Small intestine (tissue), 7 donors: ENCODE measurements around the gene ADD2. TPM values are rescaled to one million over a fixed set of nuclear protein-coding genes. Genes with fewer than 3 reads are reported as not detected.

Source experiments
- DNase-seq, 2 donors: peaks; one replicate each; pipeline versions ENCODE4 v3.0.0 to v3.0.0-alpha.2; 2013
- FAIRE-seq: peaks from 2 replicates; lab custom pipeline; 2012; peaks lifted over from hg19 to GRCh38; lab: Jason Lieb, UNC
- H3K27ac ChIP-seq, 3 donors: one replicate each; pipeline ENCODE4 v1.5.1; 2013; ENCODE audit warnings: low read length in 2 of 3, mild to moderate bottlenecking in 2 of 3, control low read depth in 1 of 3, inconsistent platforms in 1 of 3, low read depth in 1 of 3, moderate library complexity in 1 of 3
- H3K27me3 ChIP-seq, 3 donors: one replicate each; pipeline ENCODE4 v1.6.1; 2013; ENCODE audit warnings: low read length in 3 of 3, inconsistent platforms in 1 of 3; ENCODE audit not compliant: control insufficient read depth in 3 of 3, insufficient read depth in 3 of 3
- H3K36me3 ChIP-seq, 3 donors: one replicate each; pipeline ENCODE4 v1.6.1; 2013; ENCODE audit warnings: low read length in 3 of 3, inconsistent platforms in 1 of 3, low read depth in 1 of 3, mild to moderate bottlenecking in 1 of 3, moderate library complexity in 1 of 3; ENCODE audit not compliant: control insufficient read depth in 3 of 3, insufficient read depth in 2 of 3
- H3K4me1 ChIP-seq, 3 donors: one replicate each; pipeline ENCODE4 v1.6.1; 2013; ENCODE audit warnings: low read length in 2 of 3, inconsistent platforms in 1 of 3, low read depth in 1 of 3, mild to moderate bottlenecking in 1 of 3, moderate library complexity in 1 of 3; ENCODE audit not compliant: control insufficient read depth in 3 of 3, insufficient read depth in 2 of 3
- H3K4me3 ChIP-seq, 3 donors: one replicate each; pipeline ENCODE4 v1.5.1; 2013; ENCODE audit warnings: low read length in 3 of 3, control low read depth in 1 of 3, inconsistent platforms in 1 of 3, low read depth in 1 of 3, mild to moderate bottlenecking in 1 of 3, moderate library complexity in 1 of 3
- H3K9me3 ChIP-seq, 2 donors: one replicate each; pipeline ENCODE4 v1.6.1; 2013; ENCODE audit warnings: low read depth in 1 of 2, low read length in 1 of 2; ENCODE audit not compliant: control insufficient read depth in 2 of 2, insufficient read depth in 1 of 2
- WGBS, 3 donors: extraction: QIAGEN DNeasy Blood & Tissue Kit; methylation state at CpG; one replicate each; pipeline ENCODE4 v1.1.7; 2013; 5-methylcytosine and 5-hydroxymethylcytosine counted together
- polyA plus RNA-seq, 4 donors: library from polyadenylated mRNA; stranded (reverse) in 3 of 4; unstranded in 1 of 4; fragments of 200-250 nt in 3 of 4; fragments of 120-200 nt in 1 of 4; gene quantifications; one replicate each; pipeline versions ENCODE4 v1.2.1 to v1.2.3, GENCODE V29; 2013
- donor health status: healthy with polysubstance abuse.
- donor health status: control.
- donor health status: control.
- donor health status: Bipolar disorder and iron deficiency.
- donor health status: healthy.

Gene ADD2
- polyA plus RNA-seq, 4 donors = under 0.01 to 1.7 (median 0.25) TPM; not detected in 1

DNA sequence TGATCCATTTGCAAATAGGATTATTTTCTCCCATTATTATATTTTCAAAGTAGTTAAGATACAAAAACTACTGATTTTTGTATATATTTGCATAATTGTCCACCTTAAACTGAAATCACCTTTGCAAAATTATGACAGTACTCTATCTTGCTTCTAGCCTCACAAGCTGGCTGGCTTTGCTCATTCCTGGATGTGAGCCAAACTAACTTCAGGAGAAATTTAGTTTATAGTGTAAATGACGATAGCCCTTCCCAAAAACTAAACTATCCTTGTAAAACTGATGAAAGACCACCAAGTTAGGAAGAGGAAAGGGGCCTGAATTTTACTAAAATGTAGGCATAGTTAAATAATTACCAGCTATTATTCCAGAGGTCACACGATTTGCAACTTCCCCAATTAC lies 87.3 kb downstream of the ADD2 start:
- Histone ChIP-seq H3K27ac (no peak overlapping the region), H3K9me3 (no peaks in the 10 kb centered on the region), H3K27me3 (no peaks in the 10 kb centered on the region), H3K36me3 (no peaks in the 10 kb centered on the region), H3K4me1 (no peaks in the 10 kb centered on the region), H3K4me3 (no peak overlapping the region)
- DNase-seq (no peak), FAIRE-seq (no peak)
- WGBS, 3 donors = 35 to 44% (median 39%) methylated on average over 2 of the region's 2 CpGs

DNA sequence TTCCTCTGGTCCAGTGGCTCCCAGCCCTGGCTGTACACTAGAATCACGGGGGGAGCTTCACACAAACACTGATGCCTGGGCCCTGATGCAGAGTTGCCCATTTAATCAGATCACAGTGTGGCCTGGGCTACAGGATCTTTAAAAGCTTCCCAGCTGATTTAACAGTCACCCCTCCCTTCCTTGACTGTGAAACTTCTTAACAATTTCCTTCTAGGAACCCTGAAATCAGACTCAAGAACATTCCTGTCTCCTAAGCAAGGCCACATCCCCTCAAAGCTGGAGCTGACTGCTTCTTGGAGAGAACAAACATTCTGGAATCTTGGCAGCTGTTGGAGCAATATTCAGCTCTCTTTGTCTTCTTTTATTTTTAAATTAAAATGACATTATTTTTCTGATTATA lies 88.7 kb downstream of the ADD2 start:
- WGBS, 3 donors = 29 to 75% (median 55%) methylated on average over 1 of the region's 1 CpG
- H3K27ac ChIP-seq = no peak overlapping the region
- no peak for DNase-seq
- H3K9me3 ChIP-seq = no peaks in the 10 kb centered on the region
- no peaks in the 10 kb centered on the region for H3K36me3 ChIP-seq
- no peak overlapping the region for H3K4me3 ChIP-seq
- no peak for FAIRE-seq
- H3K27me3 ChIP-seq = no peaks in the 10 kb centered on the region
- H3K4me1 ChIP-seq = no peaks in the 10 kb centered on the region

DNA sequence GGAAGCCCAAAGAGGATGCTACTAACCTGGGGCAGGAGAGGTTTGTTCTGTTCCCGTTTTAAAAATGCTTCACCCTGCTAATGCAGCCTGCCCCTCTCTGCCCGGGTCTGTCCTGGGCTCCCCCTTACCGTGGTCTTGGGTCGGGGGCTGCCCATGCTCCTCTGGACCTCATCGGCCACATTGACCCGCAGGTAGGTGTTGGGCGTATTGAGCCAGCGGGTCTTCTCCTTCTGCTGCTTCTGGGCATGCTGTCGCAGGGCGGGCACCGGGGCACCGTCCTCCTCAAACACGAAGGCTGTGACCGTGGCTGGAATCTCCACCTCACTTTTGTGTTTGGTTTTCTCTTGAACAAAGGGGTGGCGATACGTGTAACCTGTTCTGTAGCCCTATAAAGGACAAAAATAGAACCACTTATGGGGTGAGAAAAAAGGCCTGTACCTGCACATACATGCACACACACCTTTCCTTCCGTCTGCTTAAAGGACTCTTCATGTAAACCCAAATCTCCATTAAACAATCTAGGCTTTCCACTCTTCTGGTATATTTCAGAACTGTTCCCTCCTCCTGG lies 89.3 kb downstream of the ADD2 start:
- Histone ChIP-seq H3K4me3 (no peak overlapping the region), H3K36me3 (no peaks in the 10 kb centered on the region), H3K27me3 (no peaks in the 10 kb centered on the region), H3K9me3 (no peaks in the 10 kb centered on the region), H3K27ac (no peak overlapping the region), H3K4me1 (no peaks in the 10 kb centered on the region)
- no peak for DNase-seq
- no peak for FAIRE-seq
- 91 to 92% (median 92%) methylated on average over 17 of the region's 17 CpGs for WGBS, 3 donors

DNA sequence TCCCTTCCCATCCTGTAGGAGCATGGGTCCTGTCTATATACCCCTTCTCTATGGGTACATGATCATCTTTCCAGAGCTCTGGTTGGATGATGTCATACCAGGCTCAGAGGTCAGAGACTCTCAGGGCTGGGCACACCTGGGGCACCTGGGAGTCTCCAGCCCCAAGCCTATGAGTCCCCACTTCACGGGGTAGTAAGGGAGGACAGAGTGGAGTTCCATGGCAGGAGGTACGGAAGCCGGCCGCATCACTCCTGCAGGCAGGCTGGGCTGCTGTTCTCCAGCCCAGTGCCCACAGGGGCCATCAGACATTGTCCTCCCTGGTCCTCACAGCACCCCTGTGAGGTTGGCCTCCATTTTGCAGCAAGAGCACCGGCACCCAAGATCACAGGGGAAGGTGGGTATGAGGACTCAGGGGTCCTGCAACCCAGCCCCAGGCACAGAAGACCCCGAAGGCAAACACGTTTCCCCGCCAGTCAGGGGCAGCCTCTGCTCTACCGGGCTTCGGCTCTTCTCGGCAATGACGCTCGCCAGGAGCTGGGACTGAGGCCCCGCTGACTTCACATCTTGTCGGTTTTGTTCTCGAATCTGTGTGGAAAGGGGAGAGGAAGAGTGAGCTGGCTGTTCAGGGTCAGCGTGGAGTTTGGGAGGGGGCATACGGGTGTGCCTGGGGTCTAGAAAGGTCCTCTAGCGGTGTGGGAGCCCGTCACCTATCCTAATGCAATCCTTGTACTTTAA lies 91.5 kb downstream of the ADD2 start:
- H3K36me3 ChIP-seq = no peaks in the 10 kb centered on the region
- no peaks in the 10 kb centered on the region for H3K4me1 ChIP-seq
- DNase-seq (no peak), FAIRE-seq (no peak)
- WGBS, 3 donors = 88 to 91% (median 88%) methylated on average over 20 of the region's 20 CpGs
- H3K27ac ChIP-seq = no peak overlapping the region
- H3K27me3 ChIP-seq = no peaks in the 10 kb centered on the region
- H3K9me3 ChIP-seq = peaks cover 0 to 3% of the 10 kb centered on the region in 2 donors
- H3K4me3 ChIP-seq = no peak overlapping the region

DNA sequence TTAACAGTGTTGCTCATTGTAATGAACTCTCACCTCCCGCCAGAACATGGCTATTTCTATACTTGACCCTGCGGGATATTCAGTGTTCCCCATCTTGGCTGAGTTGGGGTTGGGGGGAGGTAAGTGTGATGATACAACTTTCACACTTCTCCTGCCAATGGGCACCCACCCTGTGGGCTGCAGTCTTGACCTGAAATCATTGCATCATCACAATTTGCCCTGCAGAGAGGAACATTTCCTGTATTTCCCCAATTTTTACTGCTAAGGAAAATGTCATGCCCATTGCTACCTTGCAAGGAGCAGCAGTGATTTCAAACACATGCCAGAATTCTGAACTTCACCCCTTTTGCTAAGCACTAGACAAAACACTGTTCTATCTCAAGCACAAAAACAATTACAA lies 92.1 kb downstream of the ADD2 start:
- no peaks in the 10 kb centered on the region for H3K27me3 ChIP-seq
- no peaks in the 10 kb centered on the region for H3K4me1 ChIP-seq
- peaks cover 0 to 3% of the 10 kb centered on the region in 2 donors for H3K9me3 ChIP-seq
- H3K27ac ChIP-seq = no peak overlapping the region
- DNase-seq = no peak
- no peak overlapping the region for H3K4me3 ChIP-seq
- FAIRE-seq = no peak
- no peaks in the 10 kb centered on the region for H3K36me3 ChIP-seq
- 90 to 94% (median 94%) methylated on average over 2 of the region's 2 CpGs for WGBS, 3 donors

DNA sequence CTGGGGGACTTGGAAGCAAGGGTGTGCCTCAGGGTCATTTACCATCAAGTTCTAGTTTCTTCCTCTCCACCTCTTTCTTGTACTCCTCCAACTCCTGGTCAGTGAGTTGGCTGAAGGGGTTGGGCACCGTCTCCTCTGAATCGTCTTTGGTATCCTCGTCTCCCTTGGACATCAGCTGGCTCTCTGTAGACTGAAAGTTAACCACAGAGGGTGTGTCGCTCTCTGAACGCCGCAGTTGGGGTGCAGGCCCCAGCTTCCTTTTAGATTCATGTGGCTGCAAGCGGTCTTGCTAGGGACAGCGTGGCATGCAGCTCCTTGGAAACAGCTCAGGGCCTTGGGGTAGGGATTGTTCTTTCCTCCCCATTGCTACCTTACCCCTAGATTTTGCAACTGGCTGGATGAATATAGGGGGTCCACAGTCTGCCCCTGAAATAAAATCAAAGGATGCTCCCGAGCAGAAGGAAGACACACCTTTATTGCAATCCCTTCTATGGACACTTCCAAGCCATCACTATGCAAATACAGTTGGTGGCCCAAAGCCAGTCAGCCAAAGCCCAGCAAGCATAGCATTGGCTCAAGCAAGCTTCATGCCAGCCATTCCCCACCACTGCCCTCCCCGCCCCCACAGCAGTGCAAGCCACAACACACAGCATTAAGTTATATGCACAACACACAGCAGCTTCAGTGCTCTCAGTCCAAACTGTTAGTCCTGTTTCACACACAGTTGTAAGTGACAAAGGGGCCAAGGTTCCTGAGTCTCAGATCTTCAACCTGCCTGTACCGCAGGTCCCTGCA lies 93.2 kb downstream of the ADD2 start:
- DNase-seq (no peak), FAIRE-seq (no peak)

DNA sequence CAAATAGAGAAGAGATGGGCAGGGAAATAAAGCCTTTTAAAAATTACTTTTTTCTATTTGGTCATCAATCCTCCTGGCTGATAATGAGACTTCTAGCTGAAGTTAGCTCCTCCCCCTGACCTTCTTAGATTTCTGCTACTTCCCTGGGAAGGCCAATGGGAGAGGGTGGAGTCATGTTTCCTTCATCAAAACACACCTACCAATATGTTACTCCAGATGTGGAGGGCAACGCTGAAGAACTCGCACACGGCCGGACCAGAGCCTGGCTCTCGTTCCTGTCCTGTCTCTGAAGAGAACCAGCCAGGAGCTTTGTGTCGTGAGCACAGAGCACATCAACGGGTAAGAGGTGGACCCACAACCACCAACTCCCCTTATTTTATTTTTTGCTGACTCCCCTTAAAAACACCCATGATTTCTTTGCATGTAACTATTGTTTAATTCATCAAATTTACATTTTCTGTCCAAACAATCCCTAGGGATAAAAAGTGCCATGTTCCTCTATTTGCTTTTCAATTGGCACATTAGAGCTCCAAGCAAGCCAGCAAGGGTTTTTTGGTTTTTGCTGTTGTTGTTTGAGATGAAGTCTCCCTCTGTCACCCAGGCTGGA lies 94.9 kb downstream of the ADD2 start:
- Histone ChIP-seq H3K27me3 (no peaks in the 10 kb centered on the region), H3K4me1 (no peaks in the 10 kb centered on the region), H3K9me3 (peaks cover 0 to 3% of the 10 kb centered on the region in 2 donors), H3K27ac (no peak overlapping the region), H3K36me3 (no peaks in the 10 kb centered on the region), H3K4me3 (no peak overlapping the region)
- FAIRE-seq (no peak), DNase-seq (no peak)
- WGBS, 3 donors = 60 to 69% (median 64%) methylated on average over 7 of the region's 7 CpGs

More for the DNA sequence above, 93.2 kb downstream of the ADD2 start:
- Histone ChIP-seq H3K27me3 (no peaks in the 10 kb centered on the region), H3K4me3 (no peak overlapping the region), H3K9me3 (peaks cover 0 to 3% of the 10 kb centered on the region in 2 donors), H3K4me1 (no peaks in the 10 kb centered on the region), H3K36me3 (no peaks in the 10 kb centered on the region), H3K27ac (no peak overlapping the region)
- 87 to 91% (median 87%) methylated on average over 11 of the region's 11 CpGs for WGBS, 3 donors

DNA sequence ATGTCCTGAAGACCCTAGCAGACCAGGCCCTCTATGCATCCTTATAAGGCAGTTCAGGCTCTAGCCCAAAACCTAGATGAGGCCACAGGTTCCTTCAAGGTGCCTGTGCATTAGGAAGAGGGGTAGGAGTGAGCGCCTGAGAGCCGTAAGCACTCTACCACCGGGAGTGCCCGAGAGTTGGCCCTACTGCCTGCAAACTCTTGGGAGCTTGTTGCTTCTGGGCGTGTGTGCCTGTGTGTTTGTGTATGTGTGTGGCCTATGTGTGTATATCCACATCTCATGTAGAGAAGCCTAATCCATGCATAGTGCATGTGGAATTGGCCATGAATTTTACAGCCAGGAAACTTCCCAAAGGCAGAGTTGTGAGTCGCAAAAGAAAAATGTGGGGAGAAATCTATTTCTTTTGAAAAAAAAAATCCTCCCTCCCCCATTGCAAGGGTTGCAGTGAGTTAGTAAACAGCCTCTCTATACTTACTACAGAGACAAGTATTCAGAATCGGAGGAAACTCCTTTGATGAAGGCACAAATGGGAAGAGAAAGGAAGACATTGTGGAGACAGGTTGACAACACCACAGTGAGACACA lies 96.8 kb downstream of the ADD2 start:
- DNase-seq (no peak), FAIRE-seq (no peak)
- 81 to 86% (median 81%) methylated on average over 7 of the region's 7 CpGs for WGBS, 3 donors
- H3K36me3 ChIP-seq = no peaks in the 10 kb centered on the region
- no peak overlapping the region for H3K4me3 ChIP-seq
- H3K9me3 ChIP-seq = peaks cover 0 to 3% of the 10 kb centered on the region in 2 donors
- no peaks in the 10 kb centered on the region for H3K27me3 ChIP-seq
- no peaks in the 10 kb centered on the region for H3K4me1 ChIP-seq
- no peak overlapping the region for H3K27ac ChIP-seq
